Retinal pigment epithelial cell (primary cell): ENCODE results near the gene JTB.

ENCODE experiments used
- DNase-seq: peaks from one replicate; pipeline ENCODE4 v3.0.0-alpha.2; 2010; ENCODE audit warnings: low read depth
- H3K4me3 ChIP-seq: 2 replicates; pipeline ENCODE4 v1.5.1; 2011; ENCODE audit warnings: mild to moderate bottlenecking, low read length, control low read depth, moderate library complexity
- CTCF ChIP-seq: conservative IDR thresholded peaks from 2 replicates; pipeline ENCODE4 v1.5.1; 2011; ENCODE audit warnings: low read depth, low read length, control low read depth, inconsistent platforms

JTB gene

GRCh38 chr1:153944827-153945117, 32.7 kb downstream of the JTB start:
- no peak overlapping the region for H3K4me3 ChIP-seq

GRCh38 chr1:153944005-153944826, 33.3 kb downstream of the JTB start:
- DNase-seq, result no peak
- H3K4me3 ChIP-seq, result no peak overlapping the region
- no peak for TF ChIP-seq CTCF

More at GRCh38 chr1:153944827-153945117, 32.7 kb downstream of the JTB start:
- no peak for TF ChIP-seq CTCF
- no peak for DNase-seq

GRCh38 chr1:153942766-153943549, 34.5 kb downstream of the JTB start:
- TF ChIP-seq CTCF, result no peak
- no peak for DNase-seq
- H3K4me3 ChIP-seq, result no peak overlapping the region

- TF ChIP-seq CTCF, result no peak
- DNase-seq, result no peak
- no peak overlapping the region for H3K4me3 ChIP-seq
Measured at GRCh38 chr1:153941826-153942725, 35.4 kb downstream of the JTB start.

GRCh38 chr1:153940756-153941155, 36.7 kb downstream of the JTB start:
- TF ChIP-seq CTCF, result no peak
- no peak overlapping the region for H3K4me3 ChIP-seq
- no peak for DNase-seq

GRCh38 chr1:153939476-153939875, 38.0 kb downstream of the JTB start:
- DNase-seq, result no peak
- no peak overlapping the region for H3K4me3 ChIP-seq
- no peak for TF ChIP-seq CTCF
